Endothelial cell of umbilical vein (primary cell): ENCODE results near the gene OSGIN1. TPM values are rescaled to one million over a fixed set of nuclear protein-coding genes. Genes with fewer than 3 reads are reported as not detected.

Experiments
- BruUV-seq: library from RNA; stranded (reverse); fragments of 400-500 nt; replicated peaks from 2 replicates; lab custom pipeline; 2021; lab: Mats Ljungman, UMichigan
- CTCF ChIA-PET: fragments of 300-600, 350-600 bp; sonication (Branson Sonifier 250); formaldehyde crosslinking; loops from one replicate; lab custom pipeline; 2021; ENCODE audit warnings: antibody characterized with exemption, inconsistent platforms; lab: Charles Lee
- POLR2A ChIA-PET: fragments of 300-600, 350-600 bp; sonication (Branson Sonifier 250); formaldehyde crosslinking; loops from one replicate; lab custom pipeline; 2021; ENCODE audit warnings: antibody characterized with exemption, inconsistent platforms; lab: Charles Lee
- DNase-seq: peaks from one replicate; pipeline ENCODE4 v3.0.0-alpha.2; 2011; ENCODE audit warnings: low read depth, low spot score
- FAIRE-seq: peaks from 2 replicates; lab custom pipeline; 2011; peaks lifted over from hg19 to GRCh38; lab: Jason Lieb, UNC
- H2AFZ ChIP-seq: 2 replicates; pipeline ENCODE4 v1.6.0; 2012; ENCODE audit warnings: low read depth, low read length, control low read depth, inconsistent platforms
- H3K27ac ChIP-seq: 2 replicates; pipeline ENCODE4 v1.5.1; 2011; ENCODE audit warnings: low read depth, mild to moderate bottlenecking, control low read depth, low read length, moderate library complexity; ENCODE audit not compliant: insufficient read depth
- H3K27me3 ChIP-seq, 2 experiments: 2 replicates each; pipeline versions ENCODE4 v1.6.0 to v1.6.1; 2011; ENCODE audit warnings: low read length in 2 of 2, mixed read lengths in 1 of 2; ENCODE audit not compliant: control insufficient read depth in 2 of 2, insufficient read depth in 2 of 2
- H3K36me3 ChIP-seq, 2 experiments: 2 replicates in 1 of 2; 3 replicates in 1 of 2; pipeline ENCODE4 v1.5.1; 2011; ENCODE audit warnings: low read length in 2 of 2, mild to moderate bottlenecking in 1 of 2, moderate library complexity in 1 of 2; ENCODE audit not compliant: control insufficient read depth in 2 of 2, insufficient read depth in 2 of 2; ENCODE audit errors: extremely low read depth in 1 of 2
- H3K4me1 ChIP-seq: 3 replicates; pipeline ENCODE4 v1.5.1; 2011; ENCODE audit warnings: mild to moderate bottlenecking, low read length; ENCODE audit not compliant: control insufficient read depth, insufficient read depth; ENCODE audit errors: extremely low read depth
- H3K4me2 ChIP-seq: 2 replicates; pipeline ENCODE4 v1.6.1; 2011; ENCODE audit warnings: low read length, control low read depth, mixed read lengths; ENCODE audit not compliant: insufficient read depth
- H3K4me3 ChIP-seq, 3 experiments: fragments of 200-600 bp in 1 of 3; sonication (generic), shearing (Covaris generic) in 1 of 3; replicated peaks in 1 of 3; 2 replicates each; pipeline ENCODE4 v1.5.1; 2011 to 2016; ENCODE audit warnings: control low read depth in 3 of 3, low read length in 3 of 3, mild to moderate bottlenecking in 2 of 3, inconsistent platforms in 1 of 3, low read depth in 1 of 3, moderate library complexity in 1 of 3; ENCODE audit not compliant: insufficient read depth in 1 of 3
- H3K79me2 ChIP-seq: 2 replicates; pipeline ENCODE4 v1.6.0; 2012; ENCODE audit warnings: low read length, inconsistent platforms; ENCODE audit not compliant: control insufficient read depth, insufficient read depth
- H3K9ac ChIP-seq: replicated peaks from 2 replicates; pipeline ENCODE3; 2011; ENCODE audit warnings: low read length, control low read depth; ENCODE audit not compliant: insufficient read depth; ENCODE audit errors: extremely low read depth
- H3K9me1 ChIP-seq: replicated peaks from 3 replicates; pipeline ENCODE4 v1.6.0; 2011; ENCODE audit warnings: mild to moderate bottlenecking, low read length; ENCODE audit not compliant: control insufficient read depth, insufficient read depth; ENCODE audit errors: extremely low read depth
- H3K9me3 ChIP-seq: replicated peaks from 2 replicates; pipeline ENCODE4 v1.5.1; 2012; ENCODE audit warnings: low read length, inconsistent platforms; ENCODE audit not compliant: control insufficient read depth, insufficient read depth
- H4K20me1 ChIP-seq: replicated peaks from 2 replicates; pipeline ENCODE3; 2011; ENCODE audit warnings: mild to moderate bottlenecking, low read length; ENCODE audit not compliant: control insufficient read depth, insufficient read depth; ENCODE audit errors: extremely low read depth
- EZH2 ChIP-seq: IDR thresholded peaks from 2 replicates; pipeline ENCODE4 v1.6.1; 2012; ENCODE audit warnings: borderline replicate concordance, low read depth, mild to moderate bottlenecking, moderate library complexity, low read length, inconsistent platforms; ENCODE audit not compliant: severe bottlenecking
- FOS ChIP-seq: IDR thresholded peaks from 2 replicates; pipeline ENCODE4 v1.6.1; 2011; ENCODE audit warnings: mild to moderate bottlenecking, low read length, moderate library complexity, borderline replicate concordance; ENCODE audit not compliant: insufficient read depth
- GATA2 ChIP-seq: IDR thresholded peaks from 2 replicates; pipeline ENCODE4 v1.7.0; 2011; ENCODE audit warnings: low read depth, mild to moderate bottlenecking, moderate library complexity, mixed read lengths, low read length; ENCODE audit not compliant: insufficient read length, insufficient read depth
- JUN ChIP-seq: IDR thresholded peaks from 2 replicates; pipeline ENCODE4 v1.6.1; 2011; ENCODE audit warnings: borderline replicate concordance, low read depth; ENCODE audit not compliant: insufficient read length, insufficient read depth
- MYC ChIP-seq: IDR thresholded peaks from one replicate; pipeline ENCODE4 v1.6.1; 2011; ENCODE audit warnings: mild to moderate bottlenecking, low read depth, low read length
- POLR2A ChIP-seq: IDR thresholded peaks from 2 replicates; pipeline ENCODE4 v1.6.1; 2012; ENCODE audit warnings: low read depth, mild to moderate bottlenecking, control low read depth, low read length
- POLR2AphosphoS5 ChIP-seq: IDR thresholded peaks from 2 replicates; pipeline ENCODE4 v1.6.1; 2012; ENCODE audit warnings: low read depth, mild to moderate bottlenecking, control low read depth, low read length, moderate library complexity; ENCODE audit not compliant: insufficient read depth
- dilution Hi-C: fragments of 300-500 bp; cut with MboI; formaldehyde crosslinking; loops from one replicate; pipeline ENCODE4 v1.15.0; 2019; ENCODE audit warnings: low sequenced_read_pairs; ENCODE audit not compliant: extremely low pct_ligation_motif_present
- intact Hi-C: fragments of 100-400 bp; cut with micrococcal nuclease; formaldehyde crosslinking; loops from one replicate; pipeline ENCODE4 v1.10.0; 2022
- polyA plus RNA-seq, 4 experiments: library from polyadenylated mRNA; depleted of rRNA in 3 of 4; stranded (reverse) in 3 of 4; unstranded in 1 of 4; fragments of >200 nt; gene quantifications; 2 replicates each; pipeline versions ENCODE4 v1.2.1 to v1.2.3, GENCODE V29; 2011 to 2012; ENCODE audit warnings: missing spikeins in 1 of 4
- total RNA-seq: library from RNA; stranded (reverse); gene quantifications from 2 replicates; pipeline ENCODE4 v1.2.3, GENCODE V29; 2021
- TF ChIP-seq, protein P1 (sequence below), 2 donors: IDR thresholded peaks; 1 replicate in 1 of 2; 2 replicates in 1 of 2; pipeline ENCODE4 v1.5.1; 2011; ENCODE audit warnings: low read length in 2 of 2, mild to moderate bottlenecking in 2 of 2, moderate library complexity in 2 of 2, control low read depth in 1 of 2, inconsistent platforms in 1 of 2, low read depth in 1 of 2; ENCODE audit not compliant: insufficient read depth in 1 of 2; ENCODE audit errors: extremely low read depth in 1 of 2
- TF ChIP-seq, protein P2 (sequence below): IDR thresholded peaks from 2 replicates; pipeline ENCODE4 v1.6.1; 2011; ENCODE audit not compliant: insufficient read depth, insufficient read length

The OSGIN1 gene
- total and polyA plus RNA-seq, 2 donors (not counting 3 experiments of a cell fraction or from before 2014, with no cell fraction given) = 9.2 to 11.0 TPM

DNA sequence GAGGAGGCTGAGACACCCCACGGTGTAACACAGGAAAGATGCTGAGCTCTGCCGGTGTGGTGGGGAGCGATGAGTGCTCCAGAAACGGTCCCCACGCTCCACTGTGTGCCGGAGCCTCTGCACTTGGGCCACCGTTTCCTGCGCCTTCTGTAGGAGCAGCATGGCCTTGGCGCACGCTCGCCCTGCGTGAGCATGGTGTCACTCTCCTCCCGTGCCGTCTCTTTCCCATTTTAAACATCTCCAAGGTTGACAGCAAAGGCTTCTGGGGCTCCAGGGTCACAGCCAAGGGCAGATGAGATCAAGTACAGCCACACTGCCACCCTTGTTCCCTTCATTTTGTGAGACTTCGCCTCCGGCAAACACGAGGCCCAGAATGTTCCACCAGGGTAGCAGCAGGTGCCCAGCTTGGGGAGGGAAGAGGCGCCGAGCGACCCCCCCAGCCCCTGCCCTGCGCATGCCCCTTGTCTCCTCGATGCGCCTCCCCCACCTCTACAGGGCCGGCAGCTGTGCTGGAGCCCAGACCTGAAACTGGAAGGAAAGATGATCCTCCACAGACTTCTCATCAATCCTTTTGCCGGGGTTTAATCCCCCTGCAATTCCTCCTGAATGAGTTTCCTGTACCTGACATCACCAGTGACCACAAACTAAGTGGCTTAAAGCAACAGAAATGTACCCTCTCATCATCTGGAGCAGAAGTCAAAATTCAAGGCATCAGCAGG is 19.9 kb upstream of the OSGIN1 start:
- TF ChIP-seq POLR2A (no peak), MYC (no peak), POLR2AphosphoS5 (no peak), JUN (no peak), FOS (no peak), EZH2 (no peak), GATA2 (no peak)
- TF ChIP-seq, protein P1, sequence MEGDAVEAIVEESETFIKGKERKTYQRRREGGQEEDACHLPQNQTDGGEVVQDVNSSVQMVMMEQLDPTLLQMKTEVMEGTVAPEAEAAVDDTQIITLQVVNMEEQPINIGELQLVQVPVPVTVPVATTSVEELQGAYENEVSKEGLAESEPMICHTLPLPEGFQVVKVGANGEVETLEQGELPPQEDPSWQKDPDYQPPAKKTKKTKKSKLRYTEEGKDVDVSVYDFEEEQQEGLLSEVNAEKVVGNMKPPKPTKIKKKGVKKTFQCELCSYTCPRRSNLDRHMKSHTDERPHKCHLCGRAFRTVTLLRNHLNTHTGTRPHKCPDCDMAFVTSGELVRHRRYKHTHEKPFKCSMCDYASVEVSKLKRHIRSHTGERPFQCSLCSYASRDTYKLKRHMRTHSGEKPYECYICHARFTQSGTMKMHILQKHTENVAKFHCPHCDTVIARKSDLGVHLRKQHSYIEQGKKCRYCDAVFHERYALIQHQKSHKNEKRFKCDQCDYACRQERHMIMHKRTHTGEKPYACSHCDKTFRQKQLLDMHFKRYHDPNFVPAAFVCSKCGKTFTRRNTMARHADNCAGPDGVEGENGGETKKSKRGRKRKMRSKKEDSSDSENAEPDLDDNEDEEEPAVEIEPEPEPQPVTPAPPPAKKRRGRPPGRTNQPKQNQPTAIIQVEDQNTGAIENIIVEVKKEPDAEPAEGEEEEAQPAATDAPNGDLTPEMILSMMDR (IDR thresholded peaks at IDR 0.05; ENCODE audit: extremely low read depth in 1 of 2, insufficient read depth in 1 of 2, low read depth in 1 of 2, low read length in 2 of 2) = no peak
- TF ChIP-seq, protein P2, sequence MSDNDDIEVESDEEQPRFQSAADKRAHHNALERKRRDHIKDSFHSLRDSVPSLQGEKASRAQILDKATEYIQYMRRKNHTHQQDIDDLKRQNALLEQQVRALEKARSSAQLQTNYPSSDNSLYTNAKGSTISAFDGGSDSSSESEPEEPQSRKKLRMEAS = no peak
- Histone ChIP-seq H3K9me3 (no peaks in the 10 kb centered on the region), H2AFZ (no peak overlapping the region), H3K36me3 (no peaks in the 10 kb centered on the region), H3K27ac (no peak overlapping the region), H3K27me3 (no peaks in the 10 kb centered on the region), H3K4me1 (no peaks in the 10 kb centered on the region), H3K9ac (no peak overlapping the region), H3K4me2 (no peak overlapping the region), H3K4me3 (no peak overlapping the region), H3K79me2 (no peaks in the 10 kb centered on the region), H3K9me1 (no peaks in the 10 kb centered on the region), H4K20me1 (no peaks in the 10 kb centered on the region)
- DNase-seq = no peak
- BruUV-seq = no TSS peak
- dilution Hi-C loops = no loop called here
- ChIA-PET POLR2A (no interaction called here), CTCF (interaction anchor here (1.2 kb wide), 1 partner anchor 23 kb away, joined by 3 read pairs; no protein-coding TSS in a partner anchor)
- intact Hi-C loops = no loop called here
- no peak for FAIRE-seq
